ENCODE results near the gene SCN1A.

- no peak for TF ChIP-seq CTCF (IDR thresholded peaks at IDR 0.05; ENCODE audit: control extremely low read depth in 1 of 3, insufficient read depth in 1 of 3, low read depth in 1 of 3, low read length in 3 of 3)
- TF ChIP-seq EP300 (IDR thresholded peaks at IDR 0.05; ENCODE audit: borderline replicate concordance in 1 of 2, low read depth in 2 of 2, low read length in 2 of 2), result no peak
- TF ChIP-seq EZH2 (IDR thresholded peaks at IDR 0.05; ENCODE audit: low read depth, low read length, severe bottlenecking), result no peak
- TF ChIP-seq KDM1A (IDR thresholded peaks at IDR 0.05; ENCODE audit: borderline replicate concordance, low read length), result no peak
- no peak for TF ChIP-seq YY1 (IDR thresholded peaks at IDR 0.05; ENCODE audit: low read depth, low read length)
- no peak for TF ChIP-seq HDAC2 (IDR thresholded peaks at IDR 0.05; ENCODE audit: borderline replicate concordance in 1 of 2, low read depth in 2 of 2, low read length in 2 of 2)
- no peak for TF ChIP-seq HDAC6 (IDR thresholded peaks at IDR 0.05; ENCODE audit: low read depth, low read length)
These were observed 1.7 kb downstream of the SCN1A start for GRCh38 chr2:166126007-166126639.
